Suprapubic skin (tissue), 4 donors: ENCODE results near the gene TRIM56.

ENCODE experiments used
- EP300 ChIP-seq: sonication (generic); formaldehyde crosslinking; IDR thresholded peaks from one replicate; pipeline ENCODE4 v1.6.1; 2017; ENCODE audit warnings: antibody characterized with exemption
- POLR2A ChIP-seq, 2 donors: fragments of 450-650 bp; IDR thresholded peaks; one replicate each; pipeline ENCODE4 v1.6.1; 2017; ENCODE audit warnings: antibody characterized with exemption in 2 of 2, mild to moderate bottlenecking in 2 of 2, moderate library complexity in 2 of 2
- POLR2AphosphoS5 ChIP-seq, 3 donors: sonication (generic); formaldehyde crosslinking; IDR thresholded peaks; one replicate each; pipeline ENCODE4 v1.6.1; 2017; ENCODE audit warnings: antibody characterized with exemption in 3 of 3
- TF ChIP-seq, protein P1 (sequence below), 2 donors: fragments of 200-600 bp in 1 of 2; fragments of 450-650 bp in 1 of 2; sonication (generic) in 1 of 2; IDR thresholded peaks; one replicate each; pipeline ENCODE4 v1.5.1; 2016 to 2019; ENCODE audit warnings: antibody characterized with exemption in 2 of 2, mild to moderate bottlenecking in 1 of 2, moderate library complexity in 1 of 2

DNA sequence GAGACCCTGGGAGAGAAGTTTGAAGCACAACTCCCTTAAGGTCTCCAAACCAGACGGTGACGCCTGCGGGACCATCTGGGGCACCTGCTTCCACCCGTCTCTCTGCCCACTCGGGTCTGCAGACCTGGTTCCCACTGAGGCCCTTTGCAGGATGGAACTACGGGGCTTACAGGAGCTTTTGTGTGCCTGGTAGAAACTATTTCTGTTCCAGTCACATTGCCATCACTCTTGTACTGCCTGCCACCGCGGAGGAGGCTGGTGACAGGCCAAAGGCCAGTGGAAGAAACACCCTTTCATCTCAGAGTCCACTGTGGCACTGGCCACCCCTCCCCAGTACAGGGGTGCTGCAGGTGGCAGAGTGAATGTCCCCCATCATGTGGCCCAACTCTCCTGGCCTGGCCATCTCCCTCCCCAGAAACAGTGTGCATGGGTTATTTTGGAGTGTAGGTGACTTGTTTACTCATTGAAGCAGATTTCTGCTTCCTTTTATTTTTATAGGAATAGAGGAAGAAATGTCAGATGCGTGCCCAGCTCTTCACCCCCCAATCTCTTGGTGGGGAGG is 52.5 kb downstream of the TRIM56 start:
- TF ChIP-seq, protein P1, sequence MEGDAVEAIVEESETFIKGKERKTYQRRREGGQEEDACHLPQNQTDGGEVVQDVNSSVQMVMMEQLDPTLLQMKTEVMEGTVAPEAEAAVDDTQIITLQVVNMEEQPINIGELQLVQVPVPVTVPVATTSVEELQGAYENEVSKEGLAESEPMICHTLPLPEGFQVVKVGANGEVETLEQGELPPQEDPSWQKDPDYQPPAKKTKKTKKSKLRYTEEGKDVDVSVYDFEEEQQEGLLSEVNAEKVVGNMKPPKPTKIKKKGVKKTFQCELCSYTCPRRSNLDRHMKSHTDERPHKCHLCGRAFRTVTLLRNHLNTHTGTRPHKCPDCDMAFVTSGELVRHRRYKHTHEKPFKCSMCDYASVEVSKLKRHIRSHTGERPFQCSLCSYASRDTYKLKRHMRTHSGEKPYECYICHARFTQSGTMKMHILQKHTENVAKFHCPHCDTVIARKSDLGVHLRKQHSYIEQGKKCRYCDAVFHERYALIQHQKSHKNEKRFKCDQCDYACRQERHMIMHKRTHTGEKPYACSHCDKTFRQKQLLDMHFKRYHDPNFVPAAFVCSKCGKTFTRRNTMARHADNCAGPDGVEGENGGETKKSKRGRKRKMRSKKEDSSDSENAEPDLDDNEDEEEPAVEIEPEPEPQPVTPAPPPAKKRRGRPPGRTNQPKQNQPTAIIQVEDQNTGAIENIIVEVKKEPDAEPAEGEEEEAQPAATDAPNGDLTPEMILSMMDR (IDR thresholded peaks at IDR 0.05), result no peak
- TF ChIP-seq POLR2A (IDR thresholded peaks at IDR 0.05) (no peak), EP300 (no peak), POLR2AphosphoS5 (IDR thresholded peaks at IDR 0.05) (no peak)
